HG03108 (cell line): ENCODE results near the gene OR2AP1.
A peak's percentile ranks its signal among the peaks of the same experiment; 100 is the strongest.
"Not testable (repeated sequence)": the region's sequence is repeated elsewhere in the genome, so short reads cannot be mapped to it uniquely, and the experiment has no call there.

Experiments used
- ATAC-seq: cut with Tn5 transposase; IDR thresholded peaks from one replicate; pipeline ENCODE4 v1.9.1; 2021; ENCODE audit warnings: moderate library complexity; ENCODE audit not compliant: unreplicated experiment

OR2AP1 gene

DNA sequence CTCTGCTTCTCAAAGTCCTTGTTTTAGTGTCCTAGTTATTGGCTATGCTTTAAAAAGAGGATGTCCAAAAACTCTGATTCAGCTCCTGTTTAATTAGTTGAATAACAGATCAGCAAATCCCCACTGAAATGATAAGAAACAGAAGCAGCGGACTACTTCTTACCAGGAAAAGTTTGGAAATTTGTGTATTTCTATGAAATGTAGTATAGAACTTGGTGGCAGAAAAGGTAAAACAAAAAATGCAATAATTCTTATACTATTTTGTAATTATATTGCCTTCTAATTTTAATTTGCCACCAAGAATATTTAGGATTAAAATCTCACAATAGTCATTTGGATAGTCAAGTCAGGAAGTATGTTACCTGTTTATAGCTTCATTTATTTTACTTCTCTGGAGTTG is at the start of gene OR2AP1:
Gene OR2AP1 (plus strand): TSS at position 301 of the 400 bp plus-strand sequence. CDS start 1,947 bp downstream, outside the sequence.
- ATAC-seq = no peak

- ATAC-seq = not testable (repeated sequence)
Observed at GRCh38 chr12:55548235-55548634, 24.0 kb upstream of the OR2AP1 start.

- no peak for ATAC-seq
Observed at GRCh38 chr12:55548756-55549155, 23.5 kb upstream of the OR2AP1 start.

DNA sequence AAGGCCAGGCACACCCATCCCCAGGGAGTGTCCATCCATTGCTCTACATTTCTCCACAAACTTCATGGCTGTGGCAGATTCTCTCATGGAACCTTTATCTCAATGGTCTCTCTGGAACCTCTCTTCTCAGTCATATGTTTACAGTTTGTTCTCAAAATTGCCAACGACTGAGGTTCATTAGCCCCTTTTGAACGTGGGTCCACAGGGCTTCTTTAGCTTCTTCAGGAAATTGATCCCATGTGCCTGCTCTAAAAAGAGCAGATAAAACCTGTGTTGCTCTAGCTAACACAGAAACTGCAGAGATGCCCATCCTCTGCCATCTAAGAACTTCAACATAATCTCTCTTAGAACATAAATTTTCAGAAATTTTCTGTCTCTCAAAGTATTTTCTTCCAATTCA is 23.0 kb upstream of the OR2AP1 start, which contains the start of gene OR6C4:
Gene OR6C4 (plus strand): TSS at position 301 of the 400 bp plus-strand sequence. CDS start 1,625 bp downstream, outside the sequence.
- ATAC-seq = no peak

DNA sequence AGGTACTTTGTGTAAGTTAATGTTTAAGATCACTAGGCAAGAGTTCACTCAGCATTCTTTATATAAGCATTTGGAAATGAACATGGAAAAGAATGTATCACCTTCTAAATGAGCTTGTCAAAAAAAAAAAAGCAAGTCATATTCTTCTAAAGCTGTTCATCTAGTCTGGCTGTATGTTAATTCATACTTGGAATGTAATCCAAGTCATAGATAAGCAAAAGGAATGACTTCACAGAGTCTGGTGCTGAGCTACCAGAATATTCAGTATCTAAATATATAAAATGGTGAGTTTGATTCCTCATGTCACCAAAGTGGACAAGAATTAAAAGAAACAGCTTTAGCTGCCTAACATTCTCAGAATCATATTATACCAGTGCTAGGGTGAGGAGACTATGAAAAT is 18.0 kb upstream of the OR2AP1 start:
- no peak for ATAC-seq

GRCh38 chr12:55570060-55570459 is 2.2 kb upstream of the OR2AP1 start:
- not testable (repeated sequence) for ATAC-seq

DNA sequence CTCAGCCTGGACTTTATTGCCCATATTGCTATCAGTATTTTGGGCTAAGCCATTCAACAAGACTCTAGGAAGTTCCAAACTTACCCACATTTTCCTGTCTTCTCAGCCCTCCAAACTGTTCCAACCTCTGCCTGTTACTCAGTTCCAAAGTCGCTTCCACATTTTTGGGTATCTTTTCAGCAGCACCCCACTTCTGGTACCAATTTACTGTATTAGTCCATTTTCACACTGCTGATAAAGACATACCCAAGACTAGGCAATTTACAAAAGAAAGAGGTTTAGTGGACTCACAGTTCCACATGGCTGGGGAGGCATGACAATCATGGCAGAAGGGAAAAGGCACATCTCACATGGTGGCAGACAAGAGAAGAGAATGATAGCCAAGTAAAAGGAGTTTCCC is 1.6 kb upstream of the OR2AP1 start:
- not testable (repeated sequence) for ATAC-seq

GRCh38 chr12:55582066-55582465 is 9.8 kb downstream of the OR2AP1 start:
- no peak for ATAC-seq

- ATAC-seq = no peak
Observed at GRCh38 chr12:55585817-55586216, 13.5 kb downstream of the OR2AP1 start.

- not testable (repeated sequence) for ATAC-seq
Observed at GRCh38 chr12:55590152-55590551, 17.9 kb downstream of the OR2AP1 start.

DNA sequence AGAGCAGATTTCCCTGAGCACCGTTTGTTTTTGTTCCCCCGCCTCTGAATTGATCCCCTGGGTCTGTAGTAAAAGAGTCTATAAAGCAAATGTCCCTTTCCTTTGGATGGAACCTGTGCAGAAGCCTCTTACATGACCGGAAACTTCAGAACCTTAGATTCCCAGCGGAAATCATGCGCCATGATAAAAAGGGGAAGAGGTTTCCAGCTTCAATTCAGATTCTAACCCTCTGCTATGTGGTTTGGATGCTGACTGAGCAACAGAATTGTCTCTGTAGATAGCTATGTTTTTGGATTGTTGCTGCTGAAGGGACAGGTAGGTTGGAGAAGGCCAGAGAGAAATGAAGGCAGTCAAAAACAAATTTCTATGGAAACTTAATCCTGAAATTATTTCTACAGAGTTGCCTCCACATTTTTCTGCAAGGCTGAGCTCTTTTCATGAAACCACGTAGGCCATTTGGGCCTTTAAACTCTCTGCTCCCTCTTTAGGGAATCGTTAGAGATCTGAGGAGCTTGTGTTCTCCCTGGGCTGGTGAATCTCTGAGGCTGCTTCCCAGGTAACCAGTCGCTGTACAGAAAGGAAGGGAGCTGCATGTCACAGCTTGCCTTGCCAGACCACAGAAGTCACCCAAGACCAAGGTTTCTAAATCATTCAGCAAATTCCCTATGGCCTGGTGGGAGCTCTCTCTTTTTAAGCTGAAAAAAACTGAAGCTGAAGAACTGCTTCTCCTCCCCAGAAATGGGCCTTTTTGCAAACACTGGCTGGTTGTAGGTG is 35.7 kb downstream of the OR2AP1 start:
- ATAC-seq = no peak

DNA sequence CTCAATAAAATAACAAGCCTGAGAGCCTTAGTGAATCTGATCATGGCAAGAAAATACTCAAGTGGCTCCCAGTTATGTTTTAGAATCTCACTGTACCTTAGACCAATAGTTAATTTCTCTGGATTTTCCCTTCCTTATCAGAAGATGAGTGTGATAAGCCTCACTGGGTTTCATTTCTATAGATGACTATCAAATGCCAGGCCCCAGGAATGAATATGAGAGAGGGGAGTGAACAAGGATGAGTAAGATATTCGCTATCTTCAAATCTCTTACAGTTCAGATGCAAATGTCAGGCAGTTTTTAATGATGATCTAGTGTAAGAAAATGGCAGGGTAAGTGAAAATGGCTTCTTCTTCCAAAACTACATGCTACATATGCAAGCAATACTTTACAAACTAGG is 38.3 kb downstream of the OR2AP1 start:
- no peak for ATAC-seq

DNA sequence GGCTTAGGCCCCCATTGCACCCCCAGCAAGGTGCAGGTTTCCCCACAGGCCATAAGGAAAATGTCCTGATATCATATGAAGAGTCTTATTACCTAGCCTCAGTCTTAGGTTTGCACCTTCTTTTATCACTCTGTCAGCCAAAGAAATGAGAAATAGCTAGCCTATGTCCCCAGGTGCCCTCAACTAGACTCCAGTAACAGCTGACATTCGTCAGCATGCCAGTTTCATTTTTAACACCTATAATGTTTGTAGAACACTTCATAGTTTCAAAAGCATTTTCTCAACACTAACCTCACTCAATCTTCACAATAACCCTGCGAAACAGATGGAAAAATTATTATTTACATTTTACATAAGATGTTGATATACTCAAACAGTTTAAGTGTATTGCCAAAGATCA is 40.4 kb downstream of the OR2AP1 start:
- ATAC-seq = no peak

- no peak for ATAC-seq
Observed at GRCh38 chr12:55614764-55615163, 42.5 kb downstream of the OR2AP1 start.

GRCh38 chr12:55619354-55620138 is 47.3 kb downstream of the OR2AP1 start:
- ATAC-seq = peak; percentile 83

DNA sequence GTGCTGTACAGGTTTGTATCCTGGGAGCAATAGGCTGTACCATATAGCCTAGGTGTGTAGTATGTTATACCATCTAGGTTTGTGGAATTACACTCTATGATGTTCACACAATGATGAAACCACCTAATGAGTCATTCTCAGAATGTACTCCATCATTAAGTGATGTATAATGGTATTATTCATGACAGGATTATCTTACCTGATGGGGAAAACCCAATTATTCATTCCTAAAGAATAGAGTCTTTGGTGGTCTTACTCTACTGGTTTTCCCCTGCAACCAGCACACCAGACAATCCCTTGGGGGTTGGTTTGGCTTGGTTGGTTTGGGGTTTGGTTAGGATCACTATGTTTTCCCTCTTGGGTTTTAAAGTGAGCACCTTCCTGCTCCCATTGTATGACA is 51.8 kb downstream of the OR2AP1 start:
- no peak for ATAC-seq
